ENCODE data around the gene CRTAP.
A peak's percentile ranks its signal among the peaks of the same experiment; 100 is the strongest.
"Not testable (repeated sequence)": the region's sequence is repeated elsewhere in the genome, so short reads cannot be mapped to it uniquely, and the experiment has no call there.

The CRTAP gene

DNA sequence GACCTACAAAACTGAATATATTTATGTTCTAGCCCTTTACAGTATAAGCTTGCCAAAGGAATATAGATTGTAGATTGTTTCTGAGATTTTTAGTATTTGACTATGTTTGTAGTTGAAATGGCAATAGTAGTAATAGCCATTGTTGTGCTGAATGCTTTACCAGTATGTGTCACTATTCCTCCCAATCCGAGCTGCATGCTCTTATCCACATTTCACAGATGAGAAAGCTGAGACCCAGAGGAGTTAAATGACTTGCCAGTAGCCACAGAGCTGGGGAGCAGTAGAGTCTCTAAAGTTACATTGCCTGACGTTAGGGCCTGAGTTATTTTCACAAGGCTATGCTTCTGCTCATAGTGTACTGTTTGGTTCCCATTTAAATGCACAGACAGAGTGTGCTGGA, 13.6 kb upstream of the CRTAP start:
- DNase-seq: no peak

DNA sequence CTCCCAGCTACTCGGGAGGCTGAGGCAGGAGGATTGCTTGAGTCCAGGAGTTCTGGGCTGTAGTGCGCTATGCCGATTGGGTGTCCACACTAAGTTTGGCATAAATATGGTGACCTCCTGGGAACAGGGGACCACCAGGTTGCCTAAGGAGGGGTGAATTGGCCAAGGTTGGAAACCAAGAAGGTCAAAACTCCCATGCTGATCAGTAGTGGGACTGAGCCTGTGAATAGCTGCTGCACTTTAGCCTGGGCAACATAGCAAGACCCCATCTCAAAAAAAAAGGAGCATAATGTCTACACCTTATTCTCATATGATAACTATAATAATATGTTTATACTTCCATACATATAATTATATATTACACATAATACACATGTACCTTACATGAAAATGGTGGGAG, 10.8 kb upstream of the CRTAP start:
- DNase-seq: no peak

- no peak for DNase-seq
Measured at GRCh38 chr3:33103480-33103879, 10.3 kb upstream of the CRTAP start.

DNA sequence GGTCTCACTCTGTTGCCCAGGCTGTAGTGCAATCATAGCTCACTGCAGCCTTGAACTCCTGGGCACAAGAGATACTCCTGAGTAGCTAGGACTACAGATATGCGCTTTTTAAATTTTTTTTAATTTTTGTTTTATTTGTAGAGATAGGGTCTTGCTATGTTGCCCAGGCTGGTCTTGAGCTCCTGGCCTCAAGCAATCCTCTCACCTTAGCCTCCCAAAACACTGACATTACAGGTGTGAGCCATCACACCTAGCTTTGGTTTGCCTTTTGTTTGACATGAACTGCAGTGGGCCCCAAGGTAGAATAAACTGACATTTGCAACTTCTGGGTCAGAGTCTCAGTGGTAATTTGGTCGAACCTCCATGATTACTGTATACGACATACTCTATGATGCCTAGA, 9.0 kb upstream of the CRTAP start:
- no peak for DNase-seq

DNA sequence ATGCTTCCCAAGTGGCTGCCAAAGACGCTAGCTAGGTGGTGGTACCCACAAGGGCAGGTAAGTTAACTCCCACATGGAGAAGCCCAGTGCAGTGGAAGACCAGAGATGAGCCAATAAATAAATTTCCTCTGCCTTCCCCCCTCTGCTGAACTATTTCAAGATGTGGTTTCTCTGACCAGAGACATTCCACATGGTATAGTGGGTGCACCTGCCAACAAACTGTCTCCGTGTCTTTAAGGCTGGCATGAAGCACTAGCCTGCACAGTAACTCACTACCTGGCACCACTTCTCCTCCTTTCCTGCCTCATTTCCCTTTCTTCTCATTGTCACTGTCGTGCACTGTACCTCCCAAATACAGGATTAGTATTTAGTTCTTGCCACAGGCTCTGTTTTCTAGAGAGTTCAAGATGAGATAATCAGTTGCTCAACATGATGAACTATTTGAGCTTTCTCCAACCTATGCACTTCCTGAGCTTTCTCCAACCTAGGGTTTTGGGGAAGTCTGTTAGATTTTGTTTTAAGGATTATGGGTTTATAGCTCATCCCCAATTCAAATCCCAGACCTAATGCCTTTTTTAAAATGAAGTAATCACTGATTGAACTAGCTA, 8.4 kb upstream of the CRTAP start:
- no peak for DNase-seq

- DNase-seq: not testable (repeated sequence)
Measured at GRCh38 chr3:33106854-33107253, 7.0 kb upstream of the CRTAP start.

DNA sequence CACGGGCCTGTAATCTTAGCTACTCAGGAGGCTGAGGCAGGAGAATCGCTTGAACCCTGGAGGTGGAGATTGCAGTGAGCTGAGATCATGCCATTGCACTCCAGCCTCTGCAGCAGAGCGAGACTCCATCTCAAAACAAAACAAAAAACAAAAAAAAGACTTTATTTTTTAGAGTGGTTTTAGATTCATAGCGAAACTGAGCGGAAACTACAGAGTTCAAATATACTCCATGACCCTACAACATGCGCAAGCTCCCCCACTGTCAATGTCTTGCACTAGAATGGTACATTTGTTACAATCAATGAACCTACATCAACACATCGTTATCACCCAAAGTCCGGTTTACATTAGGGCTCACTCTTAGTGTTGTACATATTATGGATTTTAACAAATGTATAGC, 2.2 kb upstream of the CRTAP start:
- DNase-seq: no peak

- no peak for DNase-seq
Measured at GRCh38 chr3:33114622-33115023, 809 bp downstream of the CRTAP start.

- DNase-seq: peak; percentile 4
Measured at GRCh38 chr3:33115024-33115768, 1.4 kb downstream of the CRTAP start.

- no peak for DNase-seq
Measured at GRCh38 chr3:33117461-33117860, 3.6 kb downstream of the CRTAP start.

DNA sequence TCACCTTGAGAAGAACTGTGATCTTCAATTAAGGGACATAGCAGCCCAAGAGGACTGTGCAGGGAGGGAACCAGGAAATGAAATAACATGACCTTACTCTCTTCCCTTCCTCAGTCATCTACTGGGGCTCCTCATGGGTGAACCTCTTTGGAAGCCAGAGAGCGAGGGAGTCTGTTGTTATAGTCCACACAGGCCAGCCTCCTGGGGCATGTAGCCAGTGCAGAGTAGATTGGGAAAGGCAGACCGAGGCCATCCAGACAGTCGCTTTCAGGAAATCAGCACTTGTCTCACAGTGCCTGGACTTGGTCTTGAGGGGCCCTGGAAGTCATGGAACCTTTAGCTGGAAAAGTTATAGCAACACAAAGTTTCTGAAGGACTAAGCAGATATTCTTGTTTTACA, 6.1 kb downstream of the CRTAP start:
- no peak for DNase-seq

- no peak for DNase-seq
Measured at GRCh38 chr3:33122991-33123390, 9.2 kb downstream of the CRTAP start.

GRCh38 chr3:33124638-33125037, 10.8 kb downstream of the CRTAP start:
- DNase-seq: no peak

DNA sequence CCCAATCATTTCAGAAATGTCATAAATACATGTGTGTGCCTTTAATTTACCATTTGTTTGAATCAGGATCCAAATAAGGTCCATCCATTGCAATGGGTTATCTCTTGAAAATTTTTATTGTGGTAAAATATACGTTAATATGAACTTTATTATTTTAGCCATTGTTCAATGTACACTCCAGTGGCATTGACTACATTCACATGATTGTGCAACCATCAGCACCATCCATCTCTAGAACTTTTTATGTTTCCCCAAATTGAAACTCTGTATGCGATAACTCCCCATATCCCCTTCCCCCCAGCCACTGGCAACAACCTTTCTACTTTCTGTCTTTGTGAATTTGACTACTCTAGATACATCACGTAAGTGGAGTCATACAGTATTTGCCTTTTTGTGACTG, 12.0 kb downstream of the CRTAP start:
- no peak for DNase-seq

DNA sequence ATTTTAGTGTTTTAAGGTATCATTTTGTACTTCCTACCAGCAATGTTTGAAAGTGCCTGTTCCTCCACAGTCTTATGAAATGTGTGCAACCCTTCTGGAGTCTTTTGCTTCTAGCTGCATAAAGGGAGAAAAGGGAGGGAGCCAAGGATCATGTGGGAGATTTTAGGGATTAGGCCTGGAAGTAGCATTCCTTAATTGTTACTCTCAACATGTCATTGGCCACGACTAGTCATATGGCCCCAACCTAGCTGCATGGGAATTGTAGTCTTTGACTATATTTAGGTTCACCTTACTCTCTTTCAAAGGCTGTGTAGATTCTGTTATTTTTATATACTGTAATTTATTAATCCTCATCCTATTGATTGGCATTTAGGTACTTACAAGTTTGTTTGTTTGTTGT, 14.9 kb downstream of the CRTAP start:
- DNase-seq: no peak

DNA sequence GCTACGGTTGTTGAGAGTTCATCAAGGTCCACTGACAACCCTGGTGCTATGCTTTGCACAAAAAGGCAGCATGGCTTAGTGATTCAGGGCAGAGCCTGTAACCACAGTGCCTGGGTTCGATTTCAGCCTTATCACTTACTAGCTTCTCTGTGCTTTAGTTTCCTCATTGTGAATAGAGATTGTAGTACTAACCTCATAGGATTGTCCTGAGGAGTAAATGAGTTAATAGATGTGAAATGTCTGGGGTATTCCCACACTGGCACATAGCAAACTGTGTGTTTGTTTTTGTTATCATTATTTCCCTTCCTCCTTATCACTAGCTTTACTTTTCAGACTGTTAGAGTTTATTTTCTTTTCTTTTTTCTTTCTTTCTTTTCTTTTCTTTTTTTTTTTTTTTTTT, 16.3 kb downstream of the CRTAP start:
- DNase-seq: no peak

GRCh38 chr3:33131331-33132018, 17.7 kb downstream of the CRTAP start:
- peak; percentile 28 for DNase-seq

GRCh38 chr3:33132019-33132360, 18.2 kb downstream of the CRTAP start:
- no peak for DNase-seq

DNA sequence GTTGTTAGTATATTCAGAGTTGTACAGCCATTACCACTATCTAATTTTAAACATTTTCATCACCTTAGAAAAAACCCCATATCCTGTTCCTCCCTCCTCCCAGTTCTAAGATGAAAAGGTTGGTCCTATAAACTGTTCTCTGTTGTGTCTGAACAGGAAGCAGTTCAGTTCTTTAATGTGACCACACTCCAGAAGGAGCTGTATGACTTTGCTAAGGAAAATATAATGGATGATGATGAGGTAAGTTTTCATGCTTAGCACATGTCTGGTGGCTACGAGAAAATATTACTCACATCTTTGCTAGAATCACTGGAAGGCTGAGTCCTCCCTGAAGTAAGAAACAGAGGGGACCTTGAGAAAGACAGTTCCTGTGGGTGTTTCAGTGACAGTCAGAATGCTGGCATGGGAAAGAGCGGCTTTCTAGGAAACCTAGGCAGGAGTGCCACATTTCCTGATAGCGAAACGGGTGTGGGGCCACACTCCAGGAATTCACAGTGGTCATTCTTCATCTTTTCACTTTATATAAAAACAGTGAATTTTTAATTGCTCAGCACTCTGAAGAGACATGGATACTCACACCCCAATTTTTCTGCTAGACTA, 20.3 kb downstream of the CRTAP start:
- DNase-seq: no peak

DNA sequence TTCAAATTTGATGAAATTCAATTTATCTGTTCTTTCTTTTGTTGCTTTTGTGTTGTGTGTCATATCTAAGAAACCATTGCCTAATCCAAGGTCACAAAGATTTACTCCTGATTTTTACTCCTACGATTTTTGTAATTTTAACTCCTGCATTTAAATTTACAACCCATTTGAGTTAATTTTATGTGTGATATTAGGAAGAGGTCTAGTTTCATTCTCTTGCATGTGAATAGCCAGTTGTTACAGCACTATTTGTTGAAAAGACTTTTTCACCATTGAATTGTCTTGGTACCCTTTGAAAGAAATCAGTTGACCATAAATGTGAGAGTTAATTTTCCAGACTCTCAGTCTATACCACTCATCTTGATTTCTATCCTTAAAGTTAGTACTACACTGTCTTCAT, 23.9 kb downstream of the CRTAP start:
- no peak for DNase-seq

GRCh38 chr3:33139006-33139623, 25.3 kb downstream of the CRTAP start:
- not testable (repeated sequence) for DNase-seq

GRCh38 chr3:33139996-33140395, 26.2 kb downstream of the CRTAP start:
- DNase-seq: no peak

GRCh38 chr3:33141006-33141405, 27.2 kb downstream of the CRTAP start:
- no peak for DNase-seq

- DNase-seq: no peak
Measured at GRCh38 chr3:33144433-33144832, 30.6 kb downstream of the CRTAP start.
